NCI-H1436 (cell line): ENCODE results near the gene CCL25.
A peak's percentile ranks its signal among the peaks of the same experiment; 100 is the strongest.

ENCODE experiments used
- DNase-seq: peaks from one replicate; lab custom pipeline; 2025; lab: John Stamatoyannopoulos, UW

The CCL25 gene

DNA sequence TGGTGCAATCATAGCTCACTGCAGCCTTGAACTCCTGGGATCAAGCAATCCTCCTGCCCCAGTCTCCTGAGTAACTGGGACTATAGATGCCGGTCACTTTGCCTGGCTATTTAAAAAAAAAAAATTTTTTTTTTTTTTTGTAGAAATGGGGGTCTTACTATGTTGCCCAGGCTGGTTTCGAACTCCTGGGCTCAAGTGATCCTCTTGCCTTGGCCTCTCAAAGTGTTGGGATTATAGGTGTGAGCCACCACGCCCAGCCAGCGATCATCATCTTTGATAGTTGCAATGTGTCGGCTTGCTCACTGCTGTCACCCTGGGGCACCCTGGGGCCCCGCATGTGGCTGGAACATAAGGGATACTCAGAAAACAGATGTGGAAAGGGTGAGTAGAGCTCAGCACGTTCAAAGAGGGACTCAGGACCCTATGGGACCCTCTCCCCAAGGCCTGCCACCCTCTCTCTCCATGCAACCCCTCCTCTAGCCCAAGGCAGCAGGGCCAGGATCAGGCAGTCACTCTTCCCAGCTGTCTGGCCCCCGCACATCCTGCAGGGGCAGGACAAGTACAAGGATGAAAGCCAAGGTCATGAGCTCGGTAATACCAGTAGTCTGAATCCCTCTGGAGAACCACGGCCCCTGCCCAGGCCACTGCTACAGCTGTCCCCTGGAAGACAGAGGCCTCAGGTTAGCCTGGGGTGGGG is 6.5 kb upstream of the CCL25 start:
- DNase-seq: no peak

- DNase-seq: no peak
Observed at GRCh38 chr19:8046569-8047165, 5.9 kb upstream of the CCL25 start.

- peak; percentile 92 for DNase-seq
Observed at GRCh38 chr19:8050274-8051096, 2.1 kb upstream of the CCL25 start.

GRCh38 chr19:8054169-8054568 is 1.6 kb downstream of the CCL25 start:
- DNase-seq: no peak

DNA sequence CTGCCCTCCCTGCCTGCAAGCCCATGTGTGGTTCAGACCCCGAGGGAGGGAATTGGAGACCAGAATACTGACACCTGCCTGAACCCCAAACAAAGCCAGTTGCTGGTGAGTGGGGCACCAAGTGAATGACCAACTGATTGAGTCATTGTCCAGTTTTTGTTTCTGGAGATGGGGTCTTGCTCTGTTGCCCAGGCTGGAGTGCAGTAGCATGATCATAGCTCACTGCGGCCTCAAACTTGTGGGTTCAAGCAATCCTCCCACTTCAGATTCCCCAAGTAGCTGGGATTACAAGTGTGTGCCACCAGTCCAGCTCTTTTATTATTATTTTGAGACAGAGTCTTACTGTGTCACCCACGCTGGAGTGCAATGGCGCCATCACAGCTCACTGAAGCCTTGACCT is 4.0 kb downstream of the CCL25 start:
- no peak for DNase-seq

- DNase-seq: no peak
Observed at GRCh38 chr19:8057545-8058270, 5.1 kb downstream of the CCL25 start.

DNA sequence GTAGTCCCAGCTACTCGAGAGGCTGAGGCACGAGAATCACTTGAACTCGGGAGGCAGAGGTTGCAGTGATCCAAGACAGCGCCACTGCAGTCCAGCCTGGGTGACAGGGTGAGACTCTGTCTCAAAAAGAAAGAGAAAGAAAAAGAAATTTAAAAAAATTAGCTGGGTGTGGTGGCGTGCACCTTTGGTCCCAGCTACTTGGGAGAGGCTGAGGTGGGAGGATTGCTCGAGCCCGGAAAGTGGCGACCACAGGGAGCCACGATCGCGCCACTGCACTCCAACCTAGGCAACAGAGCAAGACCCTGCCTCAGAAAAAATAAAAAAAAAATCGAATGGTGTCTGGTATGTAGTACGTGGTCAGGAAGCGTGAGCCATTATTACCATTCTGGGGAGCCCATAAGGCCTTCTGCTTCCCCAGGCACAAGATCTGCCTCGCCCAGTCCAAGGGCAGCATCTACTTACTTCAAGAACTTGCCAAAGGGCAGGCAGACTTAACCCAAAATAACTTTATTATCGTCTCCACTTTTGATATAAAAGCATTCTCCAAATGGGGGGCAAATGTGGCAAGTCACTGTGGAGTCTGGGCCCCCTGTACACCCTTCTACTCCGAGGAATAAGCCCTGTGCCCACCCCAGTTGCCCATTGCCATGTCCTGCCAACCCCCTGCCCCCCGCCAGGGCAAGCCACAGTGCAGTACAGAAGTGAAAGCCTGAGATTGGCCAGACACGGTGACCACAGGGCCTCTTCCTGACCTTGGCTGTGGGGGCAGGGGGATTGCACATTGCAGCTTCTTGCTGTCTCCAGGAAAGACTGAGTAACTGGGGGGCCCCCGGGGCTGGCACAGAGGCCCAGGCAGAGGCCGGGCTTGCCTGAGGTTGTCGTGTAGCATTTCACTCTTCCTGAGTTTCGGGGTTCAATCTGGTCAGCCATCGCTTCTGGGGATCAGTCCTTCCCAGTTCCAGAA is 12.6 kb downstream of the CCL25 start:
- no peak for DNase-seq

GRCh38 chr19:8065875-8066261 is 13.3 kb downstream of the CCL25 start:
- DNase-seq: no peak

DNA sequence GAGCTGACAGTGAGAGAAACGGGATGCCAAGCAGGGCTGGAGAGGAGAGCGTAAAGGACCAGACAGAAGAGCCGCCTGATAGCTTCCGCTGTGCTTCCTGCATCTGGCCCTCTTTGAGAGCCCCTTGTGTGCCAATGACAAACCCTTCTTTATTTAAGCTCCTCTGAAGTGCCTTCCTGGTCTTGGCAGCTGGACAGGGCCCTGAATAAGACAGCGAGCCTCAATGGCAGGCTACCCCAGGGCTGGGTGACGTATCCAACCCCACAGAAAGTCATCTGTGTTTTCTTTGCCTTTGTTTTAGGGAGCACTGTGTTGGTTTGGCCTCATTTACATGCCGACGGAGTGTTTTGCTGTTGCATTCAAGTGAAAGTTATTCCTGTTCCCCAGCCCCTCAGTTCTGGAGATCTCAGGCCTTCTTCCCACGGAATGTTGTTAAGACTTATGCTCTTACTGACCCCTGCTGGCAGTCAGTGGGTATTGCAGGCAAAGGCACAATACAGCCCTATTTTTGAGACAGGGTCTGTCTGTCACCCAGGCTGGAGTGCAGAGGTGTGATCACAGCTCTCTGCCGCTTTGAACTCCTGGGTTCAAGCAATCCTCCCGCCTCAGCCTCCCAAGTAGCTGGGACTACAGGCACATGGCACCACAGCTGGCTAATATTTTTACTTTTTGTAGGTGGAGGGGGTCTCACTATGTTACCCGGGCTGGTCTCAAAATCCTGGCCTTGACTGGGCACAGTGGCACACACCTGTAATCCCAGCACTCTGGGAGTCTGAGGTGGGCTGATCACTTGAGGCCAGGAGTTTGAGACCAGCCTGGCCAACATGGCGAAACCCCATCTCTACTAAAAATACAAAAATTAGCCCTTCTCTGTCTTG is 16.8 kb downstream of the CCL25 start:
- no peak for DNase-seq

GRCh38 chr19:8071912-8072311 is 19.4 kb downstream of the CCL25 start:
- DNase-seq: no peak

GRCh38 chr19:8074501-8074900 is 21.9 kb downstream of the CCL25 start:
- no peak for DNase-seq

DNA sequence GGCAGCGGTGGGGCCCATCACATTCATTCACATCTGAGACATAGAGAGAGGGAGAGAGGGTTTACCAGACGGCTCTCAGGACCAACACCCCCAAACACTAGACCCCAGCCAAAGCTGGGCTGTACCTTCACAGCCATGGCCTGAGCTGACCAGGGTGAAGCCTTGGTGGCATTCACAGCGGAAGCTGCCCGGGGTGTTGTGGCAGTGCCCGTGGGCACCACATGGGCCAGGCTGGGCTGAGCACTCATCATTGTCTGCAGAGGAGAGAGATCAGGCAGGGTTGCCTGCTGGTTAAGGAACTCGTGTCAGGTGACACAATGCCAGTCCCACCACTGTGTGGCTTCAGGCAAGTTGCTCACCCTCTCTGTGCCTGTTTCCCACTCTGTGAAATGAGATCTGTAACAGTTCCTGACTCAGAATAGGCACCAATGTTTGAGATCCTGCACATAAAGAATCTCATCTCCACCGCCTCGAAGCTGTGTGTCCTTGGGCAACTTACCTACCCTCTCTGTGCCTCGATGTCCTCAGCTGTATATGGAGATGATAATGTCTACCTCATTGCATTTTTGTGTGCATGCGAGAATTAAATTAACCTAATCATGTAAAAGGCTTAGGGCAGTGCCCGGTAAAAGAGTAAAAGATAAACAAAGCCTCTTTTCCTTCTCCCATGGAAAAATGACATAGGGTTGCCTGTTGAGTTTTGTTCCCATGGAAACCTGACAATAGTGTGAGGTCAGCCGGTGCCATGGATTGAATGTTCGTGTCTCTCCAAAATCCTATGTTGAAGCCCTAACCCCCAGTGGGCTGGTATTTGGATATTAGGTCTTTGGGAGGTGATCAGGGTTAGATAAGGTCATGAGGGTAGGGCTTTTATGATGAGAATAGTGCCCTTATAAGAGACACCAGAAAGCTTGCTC is 22.9 kb downstream of the CCL25 start:
- no peak for DNase-seq

DNA sequence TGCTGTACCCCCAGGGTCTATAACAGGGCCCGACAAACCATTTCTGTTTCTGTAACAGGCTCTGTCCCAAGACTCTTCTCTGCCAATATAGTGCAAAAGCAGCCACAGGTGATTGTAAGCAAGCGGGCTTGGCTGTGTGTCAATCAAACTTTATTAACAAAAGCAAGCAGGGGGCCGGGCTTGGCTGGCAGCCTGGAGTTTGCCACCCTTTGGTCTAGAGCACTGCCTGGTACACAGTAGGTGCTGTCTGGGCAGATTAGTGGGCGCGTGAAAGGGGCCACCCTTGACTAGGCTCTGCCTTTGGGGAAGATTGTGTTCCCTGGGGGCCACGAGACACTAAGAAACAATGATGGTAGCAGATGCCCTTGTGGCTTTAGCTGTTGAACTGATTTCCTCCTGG is 27.4 kb downstream of the CCL25 start:
- DNase-seq: no peak

DNA sequence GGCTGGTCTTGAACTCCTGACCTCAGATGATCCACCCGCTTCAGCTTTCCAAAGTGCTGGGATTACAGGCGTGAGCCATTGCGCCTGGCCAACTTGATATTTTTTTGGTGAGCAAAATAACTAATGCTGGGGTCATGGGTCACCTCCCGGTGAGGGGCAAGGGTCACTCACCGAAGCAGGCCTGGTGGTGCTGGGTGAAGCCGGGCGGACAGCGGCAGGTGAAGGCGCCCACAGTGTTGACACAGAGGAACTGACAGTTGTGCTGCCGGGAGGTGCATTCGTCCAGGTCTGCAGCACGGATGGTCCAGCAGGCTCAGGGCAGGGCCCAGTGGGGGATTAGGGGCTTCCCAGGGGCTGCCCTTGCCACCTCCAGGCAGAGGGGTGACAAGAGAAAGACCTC is 28.3 kb downstream of the CCL25 start:
- no peak for DNase-seq

DNA sequence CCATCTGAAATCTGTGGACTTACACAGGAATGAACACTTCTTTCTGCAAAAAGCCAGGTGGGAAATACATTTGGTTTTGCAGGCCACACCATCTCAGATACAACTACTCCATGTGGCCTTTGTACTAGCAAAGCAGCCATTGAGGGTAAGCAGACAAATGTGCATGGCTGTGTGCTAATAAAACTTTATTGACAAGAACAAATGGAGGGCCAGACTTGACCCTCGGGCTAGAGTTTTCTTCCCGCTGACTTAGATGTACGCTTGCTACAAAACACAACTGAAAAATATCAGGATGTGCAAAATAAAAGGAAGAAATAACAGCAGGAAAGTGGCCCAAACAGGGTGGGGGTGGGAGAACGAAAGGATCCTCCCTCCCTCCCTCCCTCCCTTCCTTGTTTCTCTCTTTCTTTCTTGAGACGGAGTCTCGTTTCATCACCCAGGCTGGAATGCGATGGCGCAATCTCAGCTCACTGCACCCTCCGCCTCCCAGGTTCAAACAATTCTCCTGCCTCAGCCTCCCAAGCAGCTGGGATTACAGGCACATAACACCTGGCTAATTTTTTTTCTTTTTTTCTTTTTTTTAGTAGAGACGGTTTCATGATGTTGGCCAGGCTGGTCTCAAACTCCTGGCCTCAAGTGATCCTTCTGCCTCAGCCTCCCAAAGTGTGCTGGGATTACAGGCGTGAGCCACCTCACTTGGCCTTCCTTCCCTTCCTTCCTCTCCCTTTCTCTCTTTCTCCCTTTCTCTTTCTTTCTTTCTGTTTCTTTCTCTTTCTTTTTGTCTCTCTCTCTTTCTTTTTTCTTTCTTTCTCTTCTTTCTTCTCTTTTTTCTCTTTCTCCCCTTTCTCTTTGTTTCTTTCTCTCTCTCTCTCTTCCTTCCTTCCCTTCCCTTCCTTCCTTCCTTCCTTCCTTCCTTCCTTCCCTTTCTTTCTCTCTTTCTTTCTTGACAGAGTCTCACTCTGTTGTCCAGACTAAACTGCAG is 29.3 kb downstream of the CCL25 start:
- DNase-seq: no peak

DNA sequence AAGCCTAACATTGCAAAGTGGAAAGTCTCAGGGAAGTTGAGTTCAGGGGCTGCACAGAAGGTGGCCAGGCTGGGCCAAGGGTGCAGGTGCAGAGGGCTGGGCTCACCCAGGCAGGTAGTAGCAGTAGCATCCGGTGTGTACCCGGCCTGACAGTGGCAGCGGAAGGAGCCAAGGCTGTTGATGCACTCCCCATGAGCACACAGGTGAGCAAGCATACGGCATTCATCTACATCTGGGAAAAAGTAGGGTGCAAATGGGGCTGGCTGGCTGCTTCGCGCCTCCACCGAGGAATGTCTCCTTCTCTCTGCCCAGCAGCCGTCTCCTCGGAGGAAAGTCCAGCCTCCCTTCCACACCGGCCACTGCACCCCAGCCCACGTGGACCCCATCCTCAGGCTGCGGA is 30.6 kb downstream of the CCL25 start:
- no peak for DNase-seq

- no peak for DNase-seq
Observed at GRCh38 chr19:8084152-8084551, 31.6 kb downstream of the CCL25 start.
